ELF-1 (cell line): ENCODE measurements around the gene PPARD.
"Not testable (repeated sequence)": the region's sequence is repeated elsewhere in the genome, so short reads cannot be mapped to it uniquely, and the experiment has no call there.

Experiments
- DNase-seq: peaks from one replicate; pipeline ENCODE4 v3.0.0-alpha.2; 2016; ENCODE audit warnings: low read depth, low spot score

PPARD gene

GRCh38 chr6:35342258-35343091 lies at the start of gene PPARD:
Gene PPARD (plus strand): TSS chr6:35342558. CDS start chr6:35411088, 68,530 bp downstream.
- DNase-seq, result peak; percentile 99

DNA sequence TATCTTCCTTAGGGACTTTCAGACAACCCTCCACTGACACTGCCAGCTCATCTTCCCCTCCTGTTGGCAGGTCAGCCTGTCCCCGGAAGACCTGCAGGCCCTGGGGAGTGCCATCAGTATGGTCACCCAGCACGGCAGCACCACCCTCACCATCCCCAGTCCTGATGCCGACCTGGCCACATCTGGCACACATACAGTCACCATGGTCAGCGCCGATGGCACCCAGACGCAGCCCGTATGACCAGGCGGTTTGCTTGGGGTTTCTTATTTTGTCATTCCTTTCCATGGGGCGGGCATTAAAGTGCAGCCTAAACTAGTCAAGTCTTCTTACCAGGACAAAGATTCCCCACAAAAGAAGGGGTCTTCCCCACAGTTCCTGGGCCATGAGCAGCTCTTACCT lies 48.7 kb upstream of the PPARD start:
- no peak for DNase-seq

GRCh38 chr6:35294308-35294945 lies 47.9 kb upstream of the PPARD start:
- DNase-seq, result peak; percentile 66

GRCh38 chr6:35295036-35295435 lies 47.3 kb upstream of the PPARD start:
- DNase-seq, result no peak

- DNase-seq, result no peak
Observed at GRCh38 chr6:35295521-35296315, 46.6 kb upstream of the PPARD start.

DNA sequence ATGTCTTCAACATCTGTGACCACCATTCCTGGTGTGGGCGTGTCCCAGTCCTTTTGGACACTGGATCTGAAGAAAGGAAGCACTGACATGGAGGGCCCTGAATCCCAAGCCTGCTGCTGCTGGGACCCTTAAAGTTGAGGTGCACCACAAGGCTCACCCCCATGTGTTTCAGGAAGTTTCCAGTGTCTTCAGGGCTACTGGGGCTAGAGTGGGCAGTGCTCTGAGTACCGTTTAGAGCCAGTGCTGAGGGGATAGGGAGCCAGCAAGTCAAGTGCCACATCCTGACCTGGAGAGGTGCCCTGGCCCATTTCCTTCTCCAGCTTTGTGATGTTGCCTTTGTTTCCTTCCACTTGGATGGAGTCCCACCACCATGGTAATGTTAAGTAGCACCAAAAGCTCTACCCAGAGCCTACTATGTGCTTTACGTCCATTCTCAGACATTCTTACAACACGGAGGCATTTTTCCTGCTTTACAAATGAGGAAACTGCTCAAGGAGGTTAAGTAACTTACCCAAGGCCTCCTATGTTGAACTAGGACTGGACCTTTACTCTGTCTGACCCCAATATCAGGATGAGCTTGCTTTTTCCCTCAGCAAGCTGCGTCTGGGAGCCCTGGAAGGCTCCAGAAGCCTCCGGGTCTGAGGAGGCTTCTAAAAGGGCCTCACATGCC lies 45.3 kb upstream of the PPARD start:
- DNase-seq, result no peak

- peak; percentile 93 for DNase-seq
Observed at GRCh38 chr6:35297601-35298481, 44.5 kb upstream of the PPARD start, which contains the start of gene DEF6. Gene DEF6 (plus strand): TSS chr6:35297818. CDS start chr6:35297857, 39 bp downstream.

DNA sequence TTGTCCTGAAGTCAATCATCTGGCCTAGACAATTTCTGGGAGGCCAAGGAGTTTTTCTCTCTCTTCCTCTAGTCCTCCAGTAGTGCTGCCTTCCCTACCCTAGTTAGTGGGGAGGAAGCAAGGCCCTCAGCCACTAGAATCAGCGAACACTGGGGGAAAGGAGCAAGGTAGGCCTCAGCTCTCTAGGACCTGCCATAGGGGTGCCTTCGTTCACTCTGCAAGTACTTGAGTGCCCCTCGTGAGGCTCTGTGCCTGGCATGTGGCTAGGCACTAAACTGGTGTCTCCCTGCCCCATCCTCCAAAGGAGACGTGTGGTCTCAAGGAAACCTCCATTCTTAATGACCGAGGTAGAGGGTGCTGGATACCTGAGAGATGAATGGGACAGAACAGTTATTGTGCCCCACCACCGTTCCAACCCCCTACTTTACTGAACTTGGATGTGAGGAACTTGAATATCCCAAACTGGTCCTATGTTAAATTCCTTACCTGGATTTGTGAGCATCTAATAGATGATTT lies 43.7 kb upstream of the PPARD start:
- DNase-seq, result no peak

GRCh38 chr6:35299674-35300073 lies 42.7 kb upstream of the PPARD start:
- DNase-seq, result no peak

DNA sequence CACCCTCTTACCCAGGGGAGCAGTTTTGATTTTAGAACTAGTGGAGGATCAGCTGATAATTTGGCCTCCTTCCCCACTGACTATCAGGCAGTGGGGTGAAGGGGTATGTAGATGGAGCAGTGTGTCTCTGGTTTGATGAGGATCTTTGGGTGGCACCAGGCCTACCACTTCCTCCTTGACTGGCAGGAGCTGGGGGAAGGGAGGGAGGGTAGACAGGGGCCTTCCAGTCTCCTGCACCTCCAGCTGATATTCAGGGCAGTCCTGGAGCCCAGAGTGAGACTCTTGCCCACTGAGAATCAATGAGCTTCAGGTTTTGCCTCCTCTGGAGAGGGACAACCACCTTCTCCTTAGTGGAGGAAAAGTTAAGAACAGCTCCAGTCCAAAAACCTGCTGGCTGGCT lies 41.5 kb upstream of the PPARD start:
- no peak for DNase-seq

DNA sequence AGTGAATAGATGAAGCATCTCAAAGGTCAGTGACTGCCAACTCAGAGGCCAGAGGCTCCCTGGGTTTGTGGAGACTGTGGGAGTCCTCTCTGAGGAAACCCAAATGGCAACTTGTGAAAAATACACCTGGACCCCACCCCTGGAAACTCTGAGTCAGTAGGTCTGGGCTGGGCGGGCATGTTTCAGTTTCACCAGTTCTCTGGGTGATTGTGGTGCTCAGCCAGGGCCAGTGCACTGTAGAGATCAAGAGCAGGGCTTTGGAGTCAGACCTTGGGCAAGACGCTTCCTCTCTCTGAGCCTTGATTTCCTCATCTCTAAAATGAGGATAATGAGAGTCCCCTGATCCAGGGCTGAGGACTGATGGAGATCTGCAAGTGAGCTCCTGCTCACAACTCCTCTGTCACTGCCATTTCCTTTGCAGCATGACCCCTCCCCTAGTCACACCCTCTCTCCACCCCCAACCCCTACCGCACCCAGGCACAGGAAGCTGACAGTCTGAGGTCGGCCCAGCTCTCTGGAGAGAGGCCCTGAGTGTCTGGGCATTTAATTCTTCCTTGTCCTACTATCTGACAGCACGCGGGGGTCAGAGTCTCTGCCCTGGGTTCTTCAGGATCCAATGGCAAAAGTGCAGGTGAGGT lies 39.6 kb upstream of the PPARD start:
- DNase-seq, result peak; percentile 34

GRCh38 chr6:35304299-35304698 lies 38.1 kb upstream of the PPARD start:
- DNase-seq, result peak; percentile 51

GRCh38 chr6:35305117-35305516 lies 37.2 kb upstream of the PPARD start:
- DNase-seq, result peak; percentile 37

DNA sequence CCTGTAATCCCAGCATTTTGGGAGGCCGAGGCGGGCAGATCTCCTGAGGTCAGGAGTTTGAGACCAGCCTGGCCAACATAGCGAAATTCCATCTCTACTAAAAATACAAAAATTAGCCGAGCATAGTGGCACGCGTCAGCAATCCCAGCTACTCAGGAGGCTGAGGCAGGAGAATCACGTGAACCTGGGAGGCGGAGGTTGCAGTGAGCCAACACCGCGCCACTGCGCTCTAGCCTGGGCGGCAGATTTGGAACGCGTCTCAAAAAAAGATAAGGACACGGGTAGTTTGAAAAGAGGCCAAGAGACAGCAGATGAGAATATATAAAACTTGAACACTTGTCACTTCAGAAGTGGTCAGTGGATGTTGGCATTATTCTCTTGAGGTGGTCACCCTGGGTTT lies 35.2 kb upstream of the PPARD start:
- DNase-seq, result not testable (repeated sequence)

GRCh38 chr6:35308543-35308942 lies 33.8 kb upstream of the PPARD start:
- not testable (repeated sequence) for DNase-seq

DNA sequence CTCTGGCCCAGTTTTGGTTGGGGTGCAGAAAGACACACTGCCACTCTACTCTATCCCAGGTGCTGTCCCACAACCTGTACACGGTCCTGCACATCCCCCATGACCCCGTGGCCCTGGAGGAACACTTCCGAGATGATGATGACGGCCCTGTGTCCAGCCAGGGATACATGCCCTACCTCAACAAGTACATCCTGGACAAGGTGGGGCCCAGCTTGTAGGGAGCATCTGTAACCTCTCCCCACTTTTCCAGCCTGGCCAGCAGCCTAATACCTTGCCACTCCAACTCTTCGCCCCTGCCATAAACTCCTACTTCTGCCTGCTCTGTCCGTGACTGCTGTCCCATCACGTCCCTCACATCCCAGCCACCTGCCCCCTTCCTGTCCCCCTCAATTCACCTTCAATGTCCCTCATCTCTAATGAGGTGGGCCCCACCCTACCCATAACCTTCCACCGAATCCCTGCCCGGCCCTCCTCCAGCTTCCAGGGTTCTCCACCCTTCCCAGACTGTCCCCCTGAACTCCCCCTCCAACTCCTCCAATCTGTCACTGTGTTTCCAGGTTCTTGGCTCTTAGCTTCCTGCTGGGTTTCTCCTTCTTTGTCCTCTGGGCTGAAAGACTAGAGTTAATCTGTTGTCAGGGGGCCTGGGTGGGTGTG lies 32.6 kb upstream of the PPARD start:
- no peak for DNase-seq

GRCh38 chr6:35310265-35310831 lies 32.0 kb upstream of the PPARD start:
- DNase-seq, result no peak

GRCh38 chr6:35311390-35312075 lies 30.8 kb upstream of the PPARD start:
- no peak for DNase-seq
